HG03571 (cell line): ENCODE results near the gene CUX1.

Source experiments
- ATAC-seq: cut with Tn5 transposase; IDR thresholded peaks from one replicate; pipeline ENCODE4 v1.9.1; 2021; ENCODE audit not compliant: unreplicated experiment

CUX1 gene

DNA sequence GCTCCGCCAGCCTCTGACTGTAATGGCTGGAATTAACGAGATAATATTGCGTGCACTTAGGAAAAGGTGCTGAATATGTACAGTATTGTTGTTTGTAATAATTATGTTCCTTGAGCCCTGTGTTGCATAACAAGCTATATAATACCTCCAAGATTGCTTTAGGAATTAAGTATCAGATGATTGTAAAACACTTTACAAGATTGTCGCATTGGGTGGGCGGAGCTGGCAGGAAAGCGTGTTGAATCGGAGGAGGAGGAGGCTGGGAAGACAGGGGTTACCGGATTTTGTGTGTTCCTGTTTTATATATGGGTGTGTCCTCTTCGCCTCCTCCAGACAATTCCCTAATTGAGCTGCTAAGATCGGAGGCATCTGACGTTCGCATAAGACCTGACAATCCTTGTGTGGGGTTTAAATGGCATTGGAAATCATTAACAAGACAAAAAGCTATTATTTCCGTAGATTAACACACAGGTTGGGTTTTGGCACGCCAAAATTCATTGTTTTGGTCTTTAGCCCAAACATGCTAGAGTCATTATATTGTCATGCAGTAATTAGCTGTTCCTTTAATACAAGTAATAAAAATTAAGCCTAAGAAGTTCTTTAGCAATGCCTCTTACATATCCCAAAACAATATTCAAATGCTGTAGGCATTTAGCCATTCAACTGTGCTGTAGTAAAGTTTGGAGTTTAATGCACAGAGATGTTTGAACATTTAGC is 276.3 kb downstream of the CUX1 start:
- no peak for ATAC-seq

DNA sequence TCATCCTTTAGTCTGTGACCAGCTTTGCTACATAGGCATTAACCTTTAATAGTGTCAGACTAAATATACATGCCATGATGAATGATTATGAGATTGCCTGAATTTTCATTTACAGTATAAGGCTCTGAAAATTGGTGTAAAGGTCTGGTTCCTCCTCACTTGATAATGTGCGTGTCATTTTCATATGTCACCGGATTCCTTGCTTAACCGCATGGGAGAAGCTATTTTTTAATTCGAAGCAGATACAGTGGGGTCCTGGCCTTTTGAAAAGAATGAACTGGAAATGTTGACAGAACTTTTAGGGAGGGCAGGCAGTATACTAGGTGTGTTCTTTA is 276.9 kb downstream of the CUX1 start:
- no peak for ATAC-seq

DNA sequence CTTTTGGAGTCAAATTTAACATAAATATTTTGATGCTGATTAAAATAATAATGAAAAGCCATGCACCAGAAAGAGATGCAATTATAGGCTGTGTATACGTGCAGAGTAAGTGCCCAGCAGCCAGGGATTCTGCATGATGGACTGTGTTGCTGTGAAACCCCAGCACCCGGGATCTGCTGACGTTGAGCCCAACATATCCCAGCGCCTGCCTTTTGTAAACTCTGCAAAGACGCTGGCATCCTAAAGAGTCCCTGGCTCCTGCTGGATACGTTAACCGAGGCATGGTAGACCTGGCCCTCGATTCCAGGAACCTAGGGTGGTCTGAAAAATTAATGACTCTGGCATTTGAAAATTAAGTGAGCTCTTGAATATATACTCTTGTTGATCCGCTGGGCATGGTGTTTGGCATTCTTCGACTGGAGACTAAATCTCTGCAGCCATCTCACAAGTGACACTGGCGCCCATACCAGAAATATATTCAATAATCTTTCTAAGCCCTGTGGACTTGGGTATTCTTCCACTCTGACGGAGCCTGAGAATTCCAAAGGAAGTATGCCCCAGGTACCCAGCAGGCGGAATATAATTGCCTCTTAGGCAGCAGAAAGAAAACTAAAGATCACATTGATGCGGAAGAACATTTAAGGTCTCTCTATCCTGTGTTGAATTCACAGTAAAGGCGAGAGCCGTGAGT is 278.0 kb downstream of the CUX1 start:
- ATAC-seq, result no peak

DNA sequence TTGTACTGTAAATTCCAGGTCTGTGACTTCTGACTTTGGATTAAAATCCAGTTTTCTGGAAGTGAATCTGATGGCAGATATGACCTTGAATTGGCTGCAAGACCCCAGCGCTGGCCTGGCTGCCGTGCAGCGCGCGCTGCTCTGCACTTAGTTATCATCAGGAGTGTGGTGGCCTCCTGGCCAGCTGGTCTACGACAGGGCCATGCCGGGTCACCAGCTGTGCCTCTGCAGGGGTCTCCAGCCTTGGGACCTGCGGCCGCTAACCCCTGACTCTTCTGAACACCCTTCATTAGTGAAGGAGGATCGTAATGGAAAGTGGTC is 278.5 kb downstream of the CUX1 start:
- ATAC-seq, result no peak

DNA sequence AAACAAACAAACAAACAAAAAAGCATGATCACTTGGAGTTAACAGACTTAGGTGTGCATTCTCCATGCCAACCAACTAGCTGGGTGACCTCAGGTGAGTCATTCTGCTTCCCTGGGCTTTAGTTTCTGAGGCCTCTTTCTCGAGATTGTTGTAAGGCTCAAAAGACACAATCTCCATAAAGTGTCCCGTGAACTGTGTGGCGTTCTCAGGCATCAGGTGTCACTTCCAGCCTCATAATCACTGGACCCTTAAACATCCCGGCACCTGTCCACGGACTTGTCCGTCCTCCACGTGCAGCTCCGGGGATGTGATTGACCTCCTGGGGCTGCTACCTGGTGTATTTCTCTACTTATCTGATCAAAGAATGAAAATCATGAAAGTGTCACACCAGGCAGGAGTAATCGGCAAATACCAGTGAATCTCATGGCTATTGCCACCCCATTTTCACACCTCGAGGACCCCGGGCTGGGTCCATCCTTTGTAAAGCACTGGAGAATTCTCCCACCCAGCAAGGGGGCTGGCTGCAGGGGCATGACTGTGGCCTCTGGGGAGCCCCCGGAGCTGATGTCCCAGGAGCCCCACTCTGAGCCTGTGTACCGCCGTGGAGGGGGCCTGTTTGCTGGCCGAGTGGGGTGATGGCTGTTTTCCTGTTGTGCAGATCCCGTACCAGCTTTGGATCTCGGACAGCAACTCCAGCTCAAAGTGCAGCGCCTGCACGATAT is 279.4 kb downstream of the CUX1 start:
- no peak for ATAC-seq

DNA sequence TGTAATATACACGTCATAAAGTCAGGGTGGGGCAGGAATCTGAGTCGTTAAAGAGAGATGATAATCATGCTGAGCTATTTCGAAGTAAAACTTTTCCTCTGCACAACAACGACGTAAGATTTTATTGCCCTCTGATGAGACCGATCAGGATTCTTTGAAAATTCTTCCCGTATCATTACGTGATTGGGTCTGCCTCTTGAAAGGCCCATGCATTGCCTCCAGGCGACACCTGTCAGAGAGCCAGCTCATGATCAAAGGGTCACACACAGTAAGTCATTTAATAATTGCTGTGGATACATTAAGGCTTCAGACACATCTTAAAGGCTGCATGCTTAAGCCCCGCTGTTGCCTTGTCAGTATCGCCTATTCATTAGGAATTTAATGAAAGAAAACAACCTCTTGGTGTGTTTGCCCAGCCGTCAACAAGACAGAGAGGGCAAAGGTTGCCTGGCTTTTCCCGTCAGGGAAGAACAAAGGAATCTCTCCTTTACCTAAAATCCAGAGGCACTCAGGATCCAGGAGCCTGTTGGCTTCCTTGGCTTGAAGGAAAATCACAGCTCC is 280.3 kb downstream of the CUX1 start:
- no peak for ATAC-seq

DNA sequence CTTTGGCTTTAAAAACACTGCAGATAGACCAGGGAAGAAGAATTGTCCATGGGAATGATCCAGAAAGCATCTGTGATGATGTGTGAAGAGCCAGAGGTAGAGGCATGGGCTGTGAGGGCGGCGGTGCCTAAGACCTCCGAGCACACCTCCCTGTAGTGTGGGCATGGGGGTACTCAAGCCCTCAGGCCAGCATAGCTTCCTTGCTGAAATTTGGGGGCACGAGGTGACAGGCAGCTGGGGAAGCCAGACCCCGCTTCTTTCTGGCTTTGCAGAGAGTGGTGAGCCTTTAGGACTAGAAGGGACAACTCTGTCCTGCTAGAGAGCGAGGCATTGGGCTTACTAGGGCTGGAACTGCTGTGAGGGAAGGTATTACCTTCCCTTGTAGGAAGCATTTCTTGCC is 281.6 kb downstream of the CUX1 start:
- ATAC-seq, result no peak

DNA sequence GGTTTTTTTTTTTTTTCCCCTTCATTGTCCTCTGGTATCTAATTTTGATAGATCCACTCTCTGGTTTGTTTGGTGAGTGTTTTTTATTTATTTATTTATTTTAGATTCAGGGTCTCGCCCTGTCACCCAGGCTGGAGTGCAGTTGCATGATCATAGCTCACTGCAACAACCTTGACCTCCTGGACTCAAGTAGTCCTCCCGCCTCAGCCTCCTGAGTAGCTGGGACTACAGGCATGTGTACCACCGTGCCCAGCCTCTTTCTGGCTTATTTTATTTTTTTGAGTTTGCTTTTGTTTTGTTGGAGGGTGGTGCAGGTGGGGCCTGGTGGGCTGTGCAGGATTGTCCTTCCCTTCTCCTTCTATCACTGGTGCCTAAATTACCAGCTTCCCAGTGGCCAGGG is 282.0 kb downstream of the CUX1 start:
- ATAC-seq, result no peak

DNA sequence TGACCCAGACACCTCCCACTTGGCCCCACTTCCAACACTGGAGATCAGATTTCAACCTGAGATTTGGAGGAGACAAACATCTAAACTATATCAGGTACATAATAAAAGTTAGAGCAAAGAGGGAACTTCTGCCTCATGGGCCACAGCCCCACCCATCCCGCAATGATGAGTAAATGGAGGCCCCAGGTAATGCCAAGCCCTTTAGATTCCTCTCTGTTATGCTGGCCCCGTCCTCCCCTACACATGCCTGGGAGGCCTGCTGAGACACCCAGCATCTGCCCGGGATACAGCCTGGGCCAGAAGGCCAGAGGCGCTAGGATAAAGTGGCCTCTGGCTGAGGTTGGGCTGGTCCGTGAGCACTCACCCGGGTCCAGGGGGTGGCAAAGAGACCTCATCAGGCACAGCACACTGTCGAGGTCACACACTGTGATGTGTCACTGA is 283.7 kb downstream of the CUX1 start:
- ATAC-seq, result no peak

DNA sequence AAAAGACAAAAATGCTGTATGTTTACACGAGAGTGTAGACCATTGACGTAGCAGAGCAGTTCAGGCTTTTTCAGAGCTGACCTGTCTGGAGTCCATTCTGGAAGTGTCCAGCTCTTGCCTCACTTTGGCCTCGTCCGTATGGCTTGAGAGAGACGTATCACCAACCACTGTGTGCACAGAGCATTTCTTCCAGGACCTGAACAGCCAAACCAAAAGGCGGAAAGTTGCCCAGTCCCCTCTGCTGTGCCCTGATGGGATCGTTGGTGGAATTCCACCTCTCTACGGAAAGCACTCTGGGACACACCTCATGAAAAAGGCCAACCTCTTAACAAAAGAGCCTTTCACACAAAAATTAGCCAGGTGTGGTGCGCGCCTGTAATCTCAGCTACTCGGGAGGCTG is 284.5 kb downstream of the CUX1 start:
- ATAC-seq, result no peak

DNA sequence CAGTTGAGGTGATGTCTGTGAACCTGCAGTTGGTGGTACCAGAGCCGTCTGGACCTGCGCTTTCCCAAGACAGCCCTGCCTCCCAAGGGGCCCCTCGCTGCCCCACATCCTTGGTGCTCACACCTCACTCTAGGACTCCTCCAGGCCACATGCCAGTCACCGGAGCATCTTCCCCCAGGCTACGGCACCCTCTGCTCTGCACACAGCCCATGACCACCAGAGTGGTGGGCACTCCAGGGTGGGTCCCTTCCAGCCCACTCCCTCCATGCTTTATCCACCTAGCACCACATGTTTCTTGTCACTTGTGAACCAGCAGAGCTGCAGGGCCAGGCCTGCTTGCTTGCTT is 285.6 kb downstream of the CUX1 start:
- ATAC-seq, result no peak

DNA sequence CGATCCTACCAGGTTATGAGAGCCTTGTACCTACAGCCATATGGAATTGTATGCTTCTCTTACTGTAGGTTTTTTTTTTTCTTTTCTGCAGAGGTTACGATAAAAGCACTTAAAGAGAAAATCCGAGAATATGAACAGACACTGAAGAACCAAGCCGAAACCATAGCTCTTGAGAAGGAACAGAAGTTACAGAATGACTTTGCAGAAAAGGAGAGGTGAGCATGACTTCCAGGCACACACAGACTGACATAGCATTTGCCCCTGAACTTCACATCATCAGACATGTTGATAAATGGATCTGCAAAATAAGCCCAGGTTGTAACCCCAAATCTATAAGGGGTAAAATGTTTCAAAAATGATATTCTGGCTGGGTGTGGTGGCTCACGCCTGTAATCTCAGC is 286.8 kb downstream of the CUX1 start:
- no peak for ATAC-seq

DNA sequence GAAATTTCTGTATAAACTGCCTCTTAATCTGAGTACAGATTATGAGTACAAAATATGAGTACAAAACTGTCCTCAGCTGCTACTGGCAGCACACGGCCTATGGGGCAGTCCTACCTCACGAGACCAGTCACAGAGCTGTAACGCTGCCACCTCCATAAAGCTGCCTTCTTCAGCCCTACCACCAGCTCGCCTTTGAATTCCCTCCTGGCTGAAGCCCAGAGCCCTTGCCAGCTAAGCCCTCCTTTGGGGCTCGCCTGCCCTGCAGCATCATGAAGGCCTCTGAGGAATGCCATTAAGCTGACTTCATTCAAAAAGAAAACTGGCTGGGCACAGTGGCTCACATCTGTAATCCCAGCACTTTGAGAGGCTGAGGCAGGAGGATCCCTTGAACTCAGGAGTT is 289.2 kb downstream of the CUX1 start:
- no peak for ATAC-seq

DNA sequence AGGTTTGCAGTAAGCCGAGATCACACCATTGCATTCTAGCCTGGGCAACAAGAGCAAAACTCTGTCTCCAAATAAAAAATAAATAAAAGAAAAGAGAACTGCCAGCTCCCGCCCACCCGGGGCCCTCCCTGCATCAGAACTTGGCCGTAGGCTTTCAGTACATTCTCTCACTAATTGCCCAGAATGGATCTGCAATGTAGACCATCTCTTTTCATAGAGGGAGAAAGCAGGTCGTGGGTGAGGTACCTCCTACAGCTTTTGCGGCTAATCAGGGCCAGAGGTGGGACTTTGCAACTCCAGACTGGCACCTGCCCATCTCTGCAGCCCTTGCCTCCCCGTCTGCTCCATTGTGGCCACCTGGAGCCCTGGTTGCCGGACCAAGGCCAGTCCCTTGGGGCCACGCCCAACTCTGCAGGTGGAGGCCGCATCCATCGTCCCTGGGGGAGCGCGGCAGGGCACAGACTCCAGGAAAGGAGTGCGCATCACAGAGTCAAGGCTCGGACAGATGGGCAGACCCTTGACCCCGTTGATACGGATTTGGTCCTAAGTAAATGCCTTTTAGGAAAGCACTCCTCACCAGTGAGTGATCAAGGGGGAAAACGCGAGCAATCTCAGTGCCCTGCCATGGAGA is 290.2 kb downstream of the CUX1 start:
- no peak for ATAC-seq

DNA sequence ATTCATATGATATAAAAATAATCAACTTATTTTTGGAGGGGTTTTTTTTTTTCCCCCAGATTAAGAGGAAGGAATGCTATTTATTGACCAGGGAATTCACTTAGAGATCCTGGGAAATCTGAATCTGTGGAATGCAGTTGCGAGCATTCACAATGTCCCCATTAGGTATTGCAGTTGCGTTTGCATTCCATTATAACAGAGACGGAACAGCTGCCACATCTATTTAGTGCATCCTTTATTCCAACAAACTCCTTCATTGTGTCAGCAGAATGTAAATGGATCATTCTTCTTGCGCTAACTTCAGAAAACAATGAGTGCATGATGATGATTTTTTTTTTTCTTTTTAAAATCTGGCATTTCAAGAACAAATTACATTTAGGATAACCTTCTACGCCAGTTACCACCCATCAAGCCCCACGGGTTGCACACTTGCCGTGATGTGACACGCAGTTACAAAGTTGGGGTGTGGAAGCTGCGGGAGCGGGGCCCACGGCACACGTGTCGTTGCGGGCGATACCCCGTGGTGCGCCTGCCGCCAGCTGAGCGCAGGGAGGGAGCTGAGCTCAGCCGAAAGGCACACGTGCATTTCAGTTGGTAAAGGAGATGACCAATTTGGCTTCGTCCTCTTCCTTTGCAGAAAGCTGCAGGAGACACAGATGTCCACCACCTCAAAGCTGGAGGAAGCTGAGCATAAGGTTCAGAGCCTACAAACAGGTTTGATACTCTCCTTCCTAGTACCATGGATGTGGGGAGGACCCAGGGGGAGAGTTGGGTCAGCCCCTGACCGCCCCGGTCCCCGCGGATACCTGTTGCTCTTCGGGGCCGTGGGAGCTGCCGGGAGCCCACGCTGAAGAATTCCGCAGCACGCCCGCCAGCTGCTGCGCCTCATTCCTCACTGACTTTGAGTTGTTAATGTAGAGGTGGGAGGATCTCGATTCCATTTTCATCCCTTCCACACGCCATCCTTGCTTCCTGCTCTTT is 293.9 kb downstream of the CUX1 start:
- no peak for ATAC-seq

DNA sequence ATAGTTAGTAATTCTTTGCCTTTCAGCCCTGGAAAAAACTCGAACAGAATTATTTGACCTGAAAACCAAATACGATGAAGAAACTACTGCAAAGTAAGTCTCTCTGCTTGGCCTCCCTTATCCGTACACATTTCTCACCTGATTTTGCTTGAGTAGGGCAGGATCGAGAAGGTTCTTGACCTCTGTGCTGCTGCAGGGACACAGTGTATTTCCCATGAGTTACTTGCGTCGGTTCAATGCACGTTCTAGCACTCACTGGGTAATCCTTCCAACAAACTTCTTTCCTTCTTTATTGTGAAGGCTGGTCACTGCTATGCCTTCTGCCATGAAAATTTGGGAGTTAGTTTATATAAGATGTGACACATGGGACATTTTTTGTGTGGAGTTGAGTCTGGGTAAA is 297.8 kb downstream of the CUX1 start:
- ATAC-seq, result no peak

DNA sequence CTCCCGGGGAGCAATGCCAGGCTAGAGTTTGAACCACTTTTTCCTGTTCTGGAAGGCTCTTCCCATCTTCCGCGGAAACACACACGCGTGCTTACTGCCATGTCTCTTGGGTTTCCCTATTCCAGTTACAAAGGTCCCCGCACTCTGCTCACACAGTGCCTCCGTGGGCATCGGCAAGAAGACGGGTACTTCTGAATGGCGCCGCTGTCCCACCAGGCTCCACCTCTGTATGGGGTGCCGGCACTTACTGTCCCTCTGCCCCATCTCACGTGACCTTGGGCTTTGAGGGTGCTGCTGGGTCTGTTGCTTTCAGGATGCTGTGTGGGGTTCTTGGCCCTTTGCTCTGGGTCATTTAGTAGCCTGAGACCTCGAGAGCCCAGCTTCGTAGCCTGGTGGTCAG is 298.5 kb downstream of the CUX1 start:
- ATAC-seq, result no peak

DNA sequence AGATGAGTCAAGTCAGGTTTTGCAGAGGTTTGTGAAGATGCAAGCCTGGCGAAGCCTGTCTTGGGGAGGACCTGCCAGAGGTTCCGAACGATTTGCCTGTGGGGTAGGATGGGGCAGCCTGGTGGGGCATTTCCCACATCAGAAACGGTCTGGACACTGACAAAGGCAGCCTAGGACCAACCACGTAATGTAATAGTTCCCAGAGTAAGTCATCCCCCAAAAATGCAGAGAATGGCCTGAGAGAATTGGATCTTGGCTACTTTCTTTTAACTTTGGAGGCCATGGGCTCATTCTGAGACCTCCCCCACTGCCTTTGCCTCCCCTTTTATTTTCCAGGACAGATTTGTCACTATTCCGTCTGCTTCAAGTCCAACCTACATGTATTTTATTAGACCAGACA is 300.3 kb downstream of the CUX1 start:
- ATAC-seq, result no peak

DNA sequence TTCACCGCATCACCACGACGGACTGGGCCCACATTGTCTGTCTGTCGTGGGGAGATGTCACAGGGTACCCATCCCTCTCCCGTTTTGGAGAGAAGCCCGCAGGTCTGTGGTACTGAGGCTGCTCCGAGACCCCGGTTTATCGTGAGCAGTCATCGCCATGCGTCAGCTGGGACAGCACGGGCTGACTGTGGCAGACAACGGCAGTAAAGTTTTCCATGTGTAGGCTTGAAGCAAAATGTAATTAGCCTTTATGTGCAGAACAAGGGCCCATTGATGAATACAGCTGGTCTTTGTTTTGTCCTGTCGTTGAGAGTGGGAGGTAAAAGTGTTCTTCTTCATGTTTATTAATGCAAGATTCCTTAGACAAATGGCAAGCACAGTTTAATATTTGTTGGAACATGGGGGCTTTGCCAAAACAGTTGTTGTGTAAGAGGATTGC is 301.8 kb downstream of the CUX1 start:
- no peak for ATAC-seq

DNA sequence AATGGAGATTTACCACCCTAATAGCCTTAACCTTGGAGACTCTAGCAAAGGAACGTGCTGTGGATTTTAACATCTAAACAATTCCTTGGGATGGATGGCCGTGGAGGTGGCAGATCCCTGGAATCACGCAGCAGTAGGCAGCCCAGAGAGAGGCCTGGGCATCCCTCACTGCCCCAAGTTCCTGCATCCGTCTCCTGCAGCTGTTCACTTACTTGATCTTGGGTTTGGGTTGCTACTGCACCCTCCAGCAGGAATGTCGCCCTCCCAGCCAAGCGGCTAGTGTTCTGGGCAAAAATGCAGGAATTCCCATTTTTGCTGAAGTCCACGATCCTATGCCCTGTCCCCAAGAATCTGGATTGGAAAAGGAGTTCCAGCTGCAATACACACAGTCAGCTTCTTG is 302.5 kb downstream of the CUX1 start:
- no peak for ATAC-seq
